ENCODE results near the gene SDHA. TPM values are rescaled to one million over a fixed set of nuclear protein-coding genes. Genes with fewer than 3 reads are reported as not detected.

SDHA gene
- total and polyA plus RNA-seq, 10 of the 15 experiments (the other 5 are each of a cell fraction or from before 2014, with no cell fraction given): 63.3 to 205 (median 104) TPM

GRCh38 chr5:188488-189481, 29.3 kb upstream of the SDHA start (continued):
- TF ChIP-seq ZBTB4 (CRISPR knock-in tag; IDR thresholded peaks at IDR 0.05) (no peak), SMC3 (IDR thresholded peaks at IDR 0.05; ENCODE audit: borderline replicate concordance, low read length) (peak; percentile 77), E2F4 (IDR thresholded peaks at IDR 0.05; ENCODE audit: low read depth, low read length) (no peak), HCFC1 (IDR thresholded peaks at IDR 0.05; ENCODE audit: low read length) (no peak), USF2 (IDR thresholded peaks at IDR 0.05; ENCODE audit: borderline replicate concordance, low read depth, low read length) (no peak), ZNF687 (IDR thresholded peaks at IDR 0.05) (no peak)

Data from GM12878 (cell line).